Activated T-cell treated with anti-CD3 and anti-CD28 coated beads, Interleukin-2, amount 50 U/mL, for 24 hours (primary cell): ENCODE measurements around the gene CXCL1.

Source experiments
- DNase-seq: peaks from one replicate; pipeline ENCODE4 v3.0.0-alpha.2; 2020
- H3K27ac Mint-ChIP-seq: 2 replicates; pipeline ENCODE4 v1.8.0; 2020; ENCODE audit warnings: mild to moderate bottlenecking, mixed read lengths
- H3K27me3 Mint-ChIP-seq: 2 replicates; pipeline ENCODE4 v1.8.0; 2020; ENCODE audit warnings: mixed read lengths
- H3K36me3 Mint-ChIP-seq: 2 replicates; pipeline ENCODE4 v1.8.0; 2020; ENCODE audit warnings: low read depth, mixed read lengths
- H3K4me1 Mint-ChIP-seq: 2 replicates; pipeline ENCODE4 v1.8.0; 2020; ENCODE audit warnings: low read depth, mixed read lengths
- H3K4me3 Mint-ChIP-seq: 2 replicates; pipeline ENCODE4 v1.8.0; 2020; ENCODE audit warnings: mild to moderate bottlenecking, moderate library complexity, mixed read lengths
- H3K9me3 Mint-ChIP-seq: 2 replicates; pipeline ENCODE4 v1.8.0; 2020; ENCODE audit warnings: mixed read lengths

Gene CXCL1

DNA sequence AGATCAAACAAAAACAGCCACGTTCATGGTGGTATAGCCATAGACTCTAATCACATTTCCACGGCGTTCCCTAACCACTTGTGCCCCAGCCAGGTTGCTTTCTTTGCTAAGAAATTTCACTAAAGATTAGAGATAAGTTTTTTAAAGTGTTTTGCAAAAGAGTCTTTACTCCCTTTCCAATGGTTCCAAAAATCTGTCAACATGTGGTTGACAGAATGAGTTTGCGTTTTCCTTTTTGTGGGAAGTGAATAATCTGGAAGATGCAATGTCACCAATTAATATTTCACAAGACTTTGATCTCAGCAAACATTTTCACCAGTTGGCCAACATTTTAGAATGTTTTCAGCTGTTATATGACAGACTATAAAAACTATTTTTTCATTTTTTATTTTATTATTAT is 35.3 kb downstream of the CXCL1 start:
- Mint-ChIP-seq H3K27me3 (no peaks in the 10 kb centered on the region), H3K9me3 (no peaks in the 10 kb centered on the region), H3K4me1 (no peaks in the 10 kb centered on the region), H3K36me3 (no peaks in the 10 kb centered on the region), H3K4me3 (no peak overlapping the region), H3K27ac (no peak overlapping the region)
- DNase-seq, result no peak

DNA sequence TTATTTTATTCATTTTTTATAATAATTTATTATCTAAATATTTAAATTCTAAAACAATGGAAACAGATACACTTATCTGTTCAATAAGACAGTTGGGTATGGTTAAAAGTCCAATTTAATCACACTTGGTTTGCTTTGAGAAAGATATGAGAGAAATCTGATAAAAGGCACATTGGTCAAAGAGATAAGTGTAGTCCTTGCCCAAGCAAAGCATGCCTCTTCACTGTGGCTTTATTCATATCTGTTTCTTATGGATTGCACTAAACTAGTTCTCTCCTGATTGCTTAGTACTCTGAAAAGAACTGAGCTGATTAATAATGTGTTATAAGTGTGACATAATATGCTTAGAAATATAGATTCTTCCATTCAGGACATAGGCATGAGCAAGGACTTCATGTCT is 39.8 kb downstream of the CXCL1 start:
- no peak for DNase-seq
- no peaks in the 10 kb centered on the region for H3K9me3 Mint-ChIP-seq
- no peaks in the 10 kb centered on the region for H3K4me1 Mint-ChIP-seq
- H3K27me3 Mint-ChIP-seq, result no peaks in the 10 kb centered on the region
- H3K4me3 Mint-ChIP-seq, result no peak overlapping the region
- H3K36me3 Mint-ChIP-seq, result no peaks in the 10 kb centered on the region
- H3K27ac Mint-ChIP-seq, result no peak overlapping the region

GRCh38 chr4:73911746-73912145 is 42.6 kb downstream of the CXCL1 start:
- no peak for DNase-seq
- Mint-ChIP-seq H3K4me1 (no peaks in the 10 kb centered on the region), H3K4me3 (no peak overlapping the region), H3K9me3 (no peaks in the 10 kb centered on the region), H3K27me3 (no peaks in the 10 kb centered on the region), H3K27ac (no peak overlapping the region), H3K36me3 (no peaks in the 10 kb centered on the region)

DNA sequence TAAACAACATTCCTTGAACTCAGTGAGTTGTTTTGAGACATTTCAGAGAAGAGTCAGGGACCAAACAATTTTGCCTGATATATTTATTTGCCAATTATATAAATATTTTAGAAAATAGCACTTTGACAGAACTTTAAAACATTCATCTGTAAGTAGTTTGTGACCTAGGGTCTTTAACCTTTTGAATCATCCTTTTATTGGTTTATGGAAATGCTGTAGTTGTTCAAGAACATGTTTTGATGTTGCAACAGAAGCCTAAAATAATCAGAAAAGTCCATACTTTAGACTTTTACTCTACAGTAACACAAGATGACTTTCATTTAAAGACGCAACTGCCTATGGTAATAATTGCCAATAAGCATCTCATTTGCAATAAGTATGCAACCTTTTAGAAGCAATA is 43.0 kb downstream of the CXCL1 start:
- no peak for DNase-seq
- H3K9me3 Mint-ChIP-seq, result no peaks in the 10 kb centered on the region
- no peak overlapping the region for H3K4me3 Mint-ChIP-seq
- no peak overlapping the region for H3K27ac Mint-ChIP-seq
- H3K4me1 Mint-ChIP-seq, result no peaks in the 10 kb centered on the region
- no peaks in the 10 kb centered on the region for H3K36me3 Mint-ChIP-seq
- no peaks in the 10 kb centered on the region for H3K27me3 Mint-ChIP-seq

- Mint-ChIP-seq H3K9me3 (no peaks in the 10 kb centered on the region), H3K4me1 (no peaks in the 10 kb centered on the region), H3K27ac (no peak overlapping the region), H3K27me3 (no peaks in the 10 kb centered on the region), H3K36me3 (no peaks in the 10 kb centered on the region), H3K4me3 (no peak overlapping the region)
- DNase-seq, result no peak
Measured at GRCh38 chr4:73914071-73914470, 44.9 kb downstream of the CXCL1 start.

DNA sequence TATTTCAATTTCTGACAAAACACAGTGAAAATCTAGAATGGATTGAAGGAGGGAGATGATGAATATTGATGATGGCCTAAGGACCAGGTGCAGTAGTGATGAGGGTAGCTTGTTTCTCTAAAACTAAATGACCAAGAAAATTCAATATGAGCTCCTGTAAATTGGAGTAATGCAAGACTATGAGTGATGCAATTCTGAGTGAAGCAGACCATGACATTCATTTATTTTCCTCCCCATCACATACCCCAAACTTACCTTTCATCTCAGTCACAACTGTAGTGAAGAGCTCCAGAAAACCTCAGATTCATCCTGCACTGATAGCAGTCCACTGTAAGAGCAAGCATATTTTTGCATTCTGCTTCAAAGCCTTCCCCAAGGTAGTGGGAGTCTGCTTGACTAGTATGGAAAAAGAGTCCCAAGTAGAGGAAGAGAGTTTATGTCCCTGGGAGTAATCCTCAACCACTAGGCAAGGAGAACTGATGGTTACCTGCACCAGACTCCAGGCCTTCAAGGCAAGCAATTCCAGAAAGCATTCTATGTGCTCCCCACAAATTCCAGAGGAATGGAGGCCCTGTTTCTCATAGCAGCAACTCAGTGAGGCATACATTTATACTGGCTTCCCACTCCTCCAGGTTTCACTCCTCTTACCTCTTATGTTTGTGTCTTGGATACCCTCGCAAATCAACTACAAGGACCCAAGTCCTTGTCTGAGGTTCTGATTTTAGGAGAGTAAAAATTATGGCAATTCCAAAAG is 47.2 kb downstream of the CXCL1 start:
- Mint-ChIP-seq H3K27ac (no peak overlapping the region), H3K4me1 (no peaks in the 10 kb centered on the region), H3K27me3 (no peaks in the 10 kb centered on the region), H3K9me3 (no peaks in the 10 kb centered on the region), H3K4me3 (no peak overlapping the region), H3K36me3 (no peaks in the 10 kb centered on the region)
- no peak for DNase-seq

DNA sequence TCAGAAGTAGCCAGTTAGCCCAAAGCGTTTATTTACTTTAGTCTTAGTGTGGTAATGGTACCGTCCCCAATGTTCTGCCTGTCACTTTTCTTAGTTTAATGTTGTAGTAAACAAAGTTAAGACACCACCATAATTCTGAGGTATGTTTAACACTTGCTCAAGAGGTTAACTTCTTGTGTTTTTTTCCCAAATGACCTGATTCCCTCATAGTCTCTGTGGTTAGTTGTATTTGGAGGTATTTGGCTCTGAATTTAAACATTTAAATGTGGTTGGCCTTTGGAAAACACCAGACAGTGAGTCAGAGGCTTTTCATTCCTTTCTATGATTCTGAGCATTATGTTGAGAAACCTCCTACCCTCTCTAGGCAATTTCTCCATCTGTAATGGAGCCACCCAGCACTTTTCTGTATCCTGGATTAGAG is 47.9 kb downstream of the CXCL1 start:
- no peaks in the 10 kb centered on the region for H3K4me1 Mint-ChIP-seq
- DNase-seq, result no peak
- no peak overlapping the region for H3K27ac Mint-ChIP-seq
- no peaks in the 10 kb centered on the region for H3K36me3 Mint-ChIP-seq
- H3K4me3 Mint-ChIP-seq, result no peak overlapping the region
- H3K27me3 Mint-ChIP-seq, result no peaks in the 10 kb centered on the region
- H3K9me3 Mint-ChIP-seq, result no peaks in the 10 kb centered on the region

DNA sequence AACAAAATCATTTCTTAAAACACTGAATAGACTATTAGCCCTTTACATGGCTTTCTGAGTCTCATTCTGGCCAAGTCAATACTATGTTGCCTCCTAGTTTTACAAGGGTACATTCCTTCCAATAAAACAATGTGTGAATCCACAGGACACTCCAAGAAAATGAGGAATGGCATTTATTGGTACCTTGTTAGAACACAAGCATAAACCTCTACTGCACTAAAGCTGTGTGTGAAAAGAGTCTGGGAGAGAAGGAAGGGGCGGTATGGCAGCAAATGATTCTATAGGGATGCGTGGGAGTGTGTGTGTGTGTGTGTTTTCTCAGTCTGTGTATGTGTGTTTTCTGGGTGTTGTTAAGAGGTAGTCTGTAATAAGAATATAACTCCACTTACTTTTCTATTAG is 48.9 kb downstream of the CXCL1 start:
- Mint-ChIP-seq H3K27ac (no peak overlapping the region), H3K4me3 (no peak overlapping the region), H3K36me3 (no peaks in the 10 kb centered on the region), H3K9me3 (no peaks in the 10 kb centered on the region), H3K27me3 (no peaks in the 10 kb centered on the region), H3K4me1 (no peaks in the 10 kb centered on the region)
- no peak for DNase-seq

DNA sequence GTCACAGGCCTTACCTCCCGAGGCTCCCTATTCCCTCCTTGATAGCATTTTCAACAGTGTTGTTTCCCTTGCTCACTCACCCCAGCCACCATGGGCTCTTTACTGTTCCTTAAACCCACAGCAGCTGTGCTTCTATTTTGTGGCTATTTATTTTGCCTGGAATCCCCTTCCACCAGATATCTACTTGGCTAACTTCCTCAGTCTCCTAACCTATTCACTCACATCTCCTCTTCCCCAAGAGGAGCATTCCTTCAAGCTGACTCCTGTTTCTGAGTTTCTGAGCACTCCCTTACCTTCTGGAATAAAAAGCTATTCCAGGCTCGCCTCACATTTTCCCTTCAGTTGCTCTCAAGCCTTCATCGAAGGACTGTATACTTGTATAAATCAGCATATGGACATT is 50.5 kb downstream of the CXCL1 start:
- Mint-ChIP-seq H3K27ac (no peak overlapping the region), H3K4me3 (no peak overlapping the region), H3K36me3 (no peaks in the 10 kb centered on the region), H3K4me1 (no peaks in the 10 kb centered on the region), H3K27me3 (no peaks in the 10 kb centered on the region), H3K9me3 (no peaks in the 10 kb centered on the region)
- DNase-seq, result no peak
